ENCODE measurements around the gene ERP44. TPM values are rescaled to one million over a fixed set of nuclear protein-coding genes. Genes with fewer than 3 reads are reported as not detected.
"Not testable (repeated sequence)": the region's sequence is repeated elsewhere in the genome, so short reads cannot be mapped to it uniquely, and the experiment has no call there.

ERP44 gene
- total RNA-seq, 1 donor from 2014 or later = 21.3 TPM

DNA sequence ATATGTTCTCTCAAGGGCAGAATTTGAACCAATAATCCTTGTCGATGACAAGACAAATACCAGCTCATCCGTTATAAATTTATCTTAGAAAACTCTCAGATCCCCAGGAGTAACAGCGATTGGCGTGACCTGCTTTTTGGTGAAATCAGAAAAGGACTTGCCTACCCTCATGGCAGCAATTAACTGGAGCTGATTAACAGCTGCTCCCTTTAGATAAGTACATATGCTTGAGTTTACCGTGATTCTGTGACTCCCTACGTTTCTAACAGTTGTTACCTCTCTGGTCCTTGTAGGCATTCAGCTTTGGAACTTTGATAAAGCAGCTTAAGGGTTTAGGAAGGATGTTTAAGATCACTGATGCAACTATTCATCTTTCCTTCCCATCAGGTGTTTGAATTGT lies 2.8 kb upstream of the ERP44 start:
- no peak for DNase-seq (ENCODE audit: low spot score)

DNA sequence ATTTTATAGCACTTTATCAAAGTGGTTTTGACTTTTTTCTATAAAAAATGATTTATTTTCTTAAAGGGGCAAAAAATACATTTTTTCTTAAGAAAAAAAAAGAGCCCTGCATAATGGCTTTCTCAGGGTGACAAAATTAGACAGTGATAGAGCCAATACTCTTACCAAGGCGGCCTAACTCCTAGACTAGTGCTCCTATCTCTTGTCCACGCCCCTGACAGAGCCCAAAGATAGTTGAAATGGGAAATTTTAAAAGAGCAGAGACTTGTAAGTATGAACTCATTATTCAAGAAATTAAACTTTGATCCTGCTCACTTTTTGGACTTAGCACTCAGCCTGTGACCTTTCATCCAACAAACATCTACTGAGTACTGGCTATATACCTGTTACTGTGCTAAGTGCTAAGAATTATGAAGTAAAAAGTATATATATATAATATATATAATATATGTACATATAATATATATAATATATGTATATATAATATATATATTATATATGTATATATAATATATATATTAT lies 1.4 kb upstream of the ERP44 start:
- DNase-seq (ENCODE audit: low spot score) = no peak

DNA sequence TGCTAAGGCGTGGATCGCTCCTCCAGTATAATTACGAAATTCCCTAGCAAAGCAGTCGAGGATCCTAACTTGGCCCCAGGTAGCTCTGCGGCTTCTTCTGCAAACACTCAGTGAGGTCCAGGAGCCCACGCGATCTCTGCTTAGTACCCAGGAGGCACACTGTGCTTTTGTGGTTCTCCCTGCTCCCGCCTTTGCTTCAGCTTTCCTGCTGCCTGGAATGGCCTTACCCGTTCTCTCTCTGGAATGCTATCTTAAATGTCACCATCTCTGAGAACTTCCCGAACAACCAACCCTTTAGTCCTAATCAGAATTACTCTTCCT lies 882 bp upstream of the ERP44 start:
- no peak for DNase-seq (ENCODE audit: low spot score)

DNA sequence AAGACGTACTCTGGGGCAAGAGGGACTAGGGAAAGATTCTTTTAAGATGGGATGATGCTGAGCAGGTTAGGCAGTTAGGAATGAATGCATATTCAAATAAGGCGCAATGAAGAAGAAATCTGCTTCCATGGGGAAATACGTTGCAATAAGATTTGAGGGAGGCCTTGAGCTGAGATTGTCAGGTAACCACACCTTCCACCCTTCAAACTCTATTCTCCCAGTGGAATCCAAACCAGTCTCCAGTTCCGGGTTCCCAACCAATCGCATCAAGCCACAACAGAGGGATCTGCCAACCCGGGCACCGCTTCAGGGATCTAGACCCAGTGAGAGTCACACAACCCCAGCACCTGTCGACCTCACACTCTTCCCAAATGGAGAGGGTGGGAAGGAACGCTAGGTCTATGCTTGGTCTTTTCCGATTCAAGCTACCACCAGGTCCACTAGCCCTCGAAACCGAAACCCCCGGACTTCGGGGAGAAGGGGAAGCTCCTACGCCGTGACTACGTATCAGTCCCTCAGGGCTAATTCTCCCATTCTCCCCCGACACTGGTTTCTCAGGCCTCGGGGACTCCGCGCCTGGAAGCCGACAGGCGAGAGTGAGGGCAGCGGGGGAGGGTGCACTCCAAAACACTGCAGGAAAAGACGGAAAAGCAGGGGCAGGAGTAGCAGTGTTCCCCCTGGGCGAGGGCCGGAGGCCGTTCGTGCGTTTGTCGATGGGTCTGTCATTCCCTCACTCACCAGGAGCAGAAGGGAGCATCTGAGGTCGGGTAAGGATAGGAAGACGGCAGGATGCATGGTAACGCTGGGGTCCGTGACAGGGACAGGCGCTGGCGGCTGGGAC lies 534 bp downstream of the ERP44 start:
- DNase-seq (ENCODE audit: low spot score) = no peak

DNA sequence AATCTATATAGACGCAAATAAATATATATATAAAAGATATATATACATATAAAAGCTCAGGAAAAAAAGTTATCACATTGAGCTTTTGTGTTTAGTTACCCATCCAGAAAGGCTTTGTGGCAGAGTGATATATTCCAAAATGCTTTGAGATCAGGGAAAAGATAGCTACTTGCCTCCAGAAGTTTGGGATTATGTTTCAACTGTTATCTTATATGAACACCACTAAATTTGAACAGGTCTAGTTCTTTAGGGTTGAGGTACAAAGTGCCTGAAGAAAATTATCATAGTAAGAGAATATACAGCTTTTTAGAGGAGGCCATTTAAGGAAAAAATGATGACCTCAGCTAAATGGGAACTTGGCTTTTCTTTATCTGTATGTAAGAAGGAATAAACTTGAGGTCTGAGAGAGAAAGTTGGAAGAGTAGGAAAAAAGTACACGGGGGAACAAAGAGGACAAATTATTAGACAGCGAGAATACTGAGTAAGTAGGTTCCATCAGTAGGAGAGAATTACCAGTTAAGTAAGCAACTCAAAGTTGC lies 2.4 kb downstream of the ERP44 start:
- DNase-seq (ENCODE audit: low spot score) = no peak

DNA sequence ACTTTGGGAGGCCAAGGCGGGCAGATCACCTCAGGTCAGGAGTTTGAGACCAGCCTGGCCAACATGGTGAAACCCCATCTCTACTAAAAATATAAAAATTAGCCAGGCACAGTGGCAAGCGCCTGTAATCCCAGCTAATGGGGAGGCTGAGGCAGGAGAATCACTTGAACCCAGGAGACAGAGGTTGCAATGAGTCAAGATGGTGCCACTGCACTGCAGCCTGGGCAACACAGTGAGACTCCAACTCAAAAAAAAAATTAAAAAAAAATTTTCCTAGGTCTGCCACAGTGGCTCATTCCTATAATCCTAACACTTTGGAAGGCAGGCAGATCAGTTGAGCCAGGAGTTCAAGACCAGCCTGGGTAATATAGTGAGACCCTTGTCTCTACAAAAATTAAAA lies 4.4 kb downstream of the ERP44 start:
- not testable (repeated sequence) for DNase-seq (ENCODE audit: low spot score)

DNA sequence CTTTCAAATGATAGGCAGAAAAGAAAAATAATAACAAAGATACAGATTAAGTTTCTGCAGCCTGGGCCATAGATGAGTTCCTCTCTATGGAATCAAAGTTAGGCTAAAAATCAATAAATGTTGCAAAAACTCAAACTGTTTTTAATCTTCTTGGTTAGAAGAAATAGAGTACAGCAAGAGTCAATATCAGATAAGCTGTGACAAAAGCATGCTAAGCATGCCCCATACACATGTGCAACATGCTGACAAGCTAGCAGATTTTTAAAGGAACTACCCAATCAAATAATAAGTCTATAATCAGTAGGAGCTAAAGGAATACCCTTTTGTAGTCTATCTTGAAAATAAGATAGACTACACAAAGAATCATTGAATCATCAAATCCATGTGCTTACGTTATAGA lies 6.7 kb downstream of the ERP44 start:
- DNase-seq (ENCODE audit: low spot score) = no peak

DNA sequence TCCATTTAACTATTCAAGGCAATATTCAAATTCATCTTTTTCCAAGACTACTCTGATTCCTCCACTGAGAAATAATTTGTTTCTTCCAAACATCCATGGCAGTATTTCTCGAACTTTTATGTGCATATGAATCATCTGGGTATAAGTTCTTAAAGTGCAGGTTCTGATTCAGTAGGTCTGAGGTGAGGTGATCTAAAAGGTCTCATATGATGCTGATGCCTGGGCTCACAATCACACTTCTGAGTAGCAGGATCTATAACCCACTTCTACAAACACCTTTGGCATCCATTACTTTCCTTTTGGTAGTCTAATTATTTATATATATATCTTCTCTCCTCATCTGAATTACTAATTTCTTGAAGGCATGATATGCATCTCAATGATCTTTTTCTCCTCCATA lies 7.2 kb downstream of the ERP44 start:
- no peak for DNase-seq (ENCODE audit: low spot score)

DNA sequence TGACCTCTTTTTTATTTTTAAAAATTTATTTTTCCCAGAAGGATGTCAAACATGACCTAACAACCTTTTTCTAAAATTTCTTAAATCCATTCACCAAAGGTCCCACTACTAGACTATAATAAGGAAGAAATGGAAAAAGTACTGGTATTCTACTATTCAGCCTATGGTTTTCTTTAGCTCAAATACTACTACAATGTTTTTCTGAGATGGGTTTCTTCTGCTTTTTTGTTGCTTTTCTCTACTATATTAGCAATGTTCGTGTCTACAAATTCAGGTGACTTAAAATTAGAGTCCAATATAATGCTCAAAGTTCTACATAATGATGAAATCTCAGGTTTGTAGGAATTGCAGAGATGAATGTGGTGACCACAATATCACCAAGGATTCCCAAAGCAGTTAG lies 7.9 kb downstream of the ERP44 start:
- DNase-seq (ENCODE audit: low spot score) = no peak

DNA sequence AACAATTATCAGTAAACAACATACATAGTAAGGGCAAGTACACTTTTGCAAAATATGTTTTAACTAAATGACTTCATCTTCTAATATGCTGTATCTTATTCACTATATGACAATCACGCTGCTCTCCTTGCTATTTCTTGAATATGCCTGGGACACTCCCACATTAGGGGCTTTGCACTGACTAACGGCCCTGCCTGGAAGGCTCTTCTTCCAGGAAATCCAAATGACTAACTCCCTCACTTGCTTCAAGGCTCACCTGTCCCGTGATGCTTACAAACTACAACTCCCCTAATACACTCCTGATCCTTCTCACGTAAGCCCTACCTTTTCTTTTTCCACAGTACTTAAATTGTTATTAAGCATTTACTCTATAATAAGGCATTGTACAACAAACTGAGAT lies 10.6 kb downstream of the ERP44 start:
- no peak for DNase-seq (ENCODE audit: low spot score)

DNA sequence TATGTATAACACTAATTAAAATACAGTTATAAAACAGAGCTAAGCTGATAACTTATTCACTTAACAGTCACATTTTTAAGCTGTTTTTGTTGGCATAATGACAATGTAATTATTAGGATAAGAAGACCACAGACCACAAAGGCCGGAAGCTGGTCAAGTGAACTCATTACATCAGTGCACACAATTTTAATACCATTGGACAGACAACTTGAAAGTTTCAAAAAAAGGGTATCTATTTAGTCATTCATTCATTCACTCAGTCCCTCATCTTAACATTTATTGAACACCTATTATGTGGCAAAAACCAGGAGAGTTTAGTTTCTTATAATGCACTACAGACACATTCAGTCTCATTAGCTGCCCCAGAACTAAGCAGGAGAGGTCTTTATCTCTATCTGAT lies 11.6 kb downstream of the ERP44 start:
- no peak for DNase-seq (ENCODE audit: low spot score)

DNA sequence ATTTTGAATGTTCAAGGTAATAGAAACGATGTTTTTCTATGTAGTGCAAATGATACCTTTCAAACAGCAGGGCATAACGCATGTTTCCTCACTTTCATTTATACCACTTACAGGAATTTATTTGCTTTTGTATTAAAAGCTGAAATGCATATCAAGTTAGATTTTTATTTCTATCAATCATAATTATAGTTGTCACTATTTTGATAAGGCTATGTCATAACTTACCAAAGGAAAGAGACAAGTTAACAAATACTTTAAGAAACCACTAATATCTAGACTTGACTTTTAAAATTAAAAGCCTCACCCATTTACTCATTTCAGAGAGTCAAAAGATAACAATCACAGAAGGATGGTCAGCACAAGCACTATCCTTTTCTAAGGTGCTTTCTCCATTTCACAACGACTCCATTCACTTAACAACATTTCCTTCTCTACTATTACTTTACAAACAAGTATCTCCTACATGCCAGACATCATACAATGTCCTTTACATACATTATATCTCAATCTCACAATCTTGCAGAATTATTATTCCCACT lies 12.6 kb downstream of the ERP44 start:
- DNase-seq (ENCODE audit: low spot score) = no peak

DNA sequence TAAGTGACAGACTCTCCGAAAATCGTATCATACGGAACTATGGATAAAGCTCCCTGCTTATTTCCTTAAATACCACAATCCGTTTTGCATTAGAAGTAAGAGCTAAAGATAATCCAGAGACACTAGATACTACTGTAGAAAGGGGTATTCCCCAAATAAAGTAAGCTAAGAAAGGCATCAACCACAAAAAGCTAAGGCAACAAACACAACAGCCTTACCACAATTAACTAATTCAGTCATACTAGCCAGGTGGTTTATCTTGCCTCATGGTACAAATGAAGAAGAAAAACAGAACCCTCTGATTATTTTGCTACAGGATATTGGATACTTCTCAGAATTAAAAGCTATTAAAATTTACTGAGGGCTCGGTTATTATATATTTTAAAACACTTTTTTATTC lies 14.1 kb downstream of the ERP44 start:
- DNase-seq (ENCODE audit: low spot score) = no peak

DNA sequence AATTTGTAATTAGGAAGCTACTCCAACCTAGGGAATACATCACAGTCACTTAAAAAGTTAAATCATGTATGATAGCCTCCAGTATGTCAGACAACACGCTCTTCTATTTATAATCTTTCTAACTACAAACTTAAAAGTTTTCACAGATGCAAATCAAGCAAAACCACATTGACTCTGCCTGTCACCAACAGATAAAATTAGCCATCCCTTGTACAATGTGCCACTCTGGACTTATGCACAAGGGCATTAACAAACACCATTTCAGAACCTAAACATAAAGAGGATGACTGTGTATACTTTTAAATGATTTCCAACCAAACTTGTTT lies 14.7 kb downstream of the ERP44 start:
- no peak for DNase-seq (ENCODE audit: low spot score)

DNA sequence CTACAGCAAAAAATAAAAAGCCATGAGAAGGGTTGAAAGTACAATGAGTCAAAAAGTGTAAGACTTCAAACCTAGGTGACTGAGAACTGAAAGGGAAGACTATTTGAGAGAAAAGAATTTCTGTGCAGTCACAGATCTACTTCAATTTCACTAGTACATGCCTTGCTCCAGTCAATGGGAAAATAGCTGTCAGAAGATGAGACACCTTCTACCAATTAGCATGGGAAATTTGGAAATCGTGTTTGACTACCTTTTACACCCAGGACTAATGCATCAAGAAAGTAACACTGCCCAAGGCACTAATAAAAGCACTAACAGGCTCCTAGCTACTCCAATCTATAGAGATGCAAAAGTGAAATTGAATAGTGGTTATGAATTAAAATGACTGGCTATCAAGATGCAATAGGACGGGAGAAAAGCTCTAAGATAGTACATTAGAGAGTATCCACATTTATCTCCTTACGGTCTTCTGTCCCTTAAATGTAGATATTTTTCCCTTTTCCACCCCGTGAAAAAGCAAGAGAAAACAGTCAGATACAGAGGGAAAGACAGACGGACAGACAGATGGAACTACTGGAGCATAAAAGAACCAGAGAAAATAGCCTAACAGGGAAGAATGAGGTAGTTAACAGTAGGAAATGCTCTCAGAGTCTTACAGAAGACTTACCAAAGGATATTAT lies 15.2 kb downstream of the ERP44 start:
- DNase-seq (ENCODE audit: low spot score) = no peak

DNA sequence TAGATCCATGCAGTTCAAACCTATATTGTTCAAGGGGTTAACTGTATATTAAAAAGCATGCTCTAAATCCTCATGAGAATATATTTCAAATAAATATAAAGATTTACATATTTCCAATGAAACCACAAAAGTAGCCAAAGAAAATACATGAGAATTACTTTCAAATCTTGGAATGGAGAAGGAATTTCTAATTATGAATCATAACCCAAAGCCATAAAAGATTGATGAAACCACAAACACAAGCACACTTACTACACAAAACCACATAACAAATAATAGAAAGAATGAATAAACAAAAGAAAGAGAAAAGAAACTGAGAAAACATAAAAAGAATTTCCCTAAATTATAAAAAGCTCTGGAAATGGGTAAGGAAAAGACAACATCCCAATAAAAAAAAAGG lies 16.0 kb downstream of the ERP44 start:
- no peak for DNase-seq (ENCODE audit: low spot score)

DNA sequence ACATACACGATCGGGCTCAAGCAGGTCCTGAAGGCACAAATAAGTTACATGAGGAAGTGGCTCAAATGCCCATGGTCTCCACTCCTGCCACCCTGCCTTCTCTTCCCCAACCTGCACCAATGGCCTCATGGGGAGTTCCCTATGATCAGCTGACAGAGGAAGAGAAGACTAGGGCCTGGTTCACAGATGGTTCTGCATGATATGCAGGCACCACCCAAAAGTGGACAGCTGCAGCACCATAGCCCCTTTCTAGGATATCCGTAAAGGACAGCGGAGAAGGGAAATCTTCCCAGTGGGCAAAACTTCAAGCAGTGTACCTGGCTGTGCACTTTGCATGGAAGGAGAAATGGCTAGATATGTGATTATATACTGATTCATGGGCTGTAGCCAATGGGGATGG lies 22.5 kb downstream of the ERP44 start:
- DNase-seq (ENCODE audit: low spot score) = not testable (repeated sequence)

DNA sequence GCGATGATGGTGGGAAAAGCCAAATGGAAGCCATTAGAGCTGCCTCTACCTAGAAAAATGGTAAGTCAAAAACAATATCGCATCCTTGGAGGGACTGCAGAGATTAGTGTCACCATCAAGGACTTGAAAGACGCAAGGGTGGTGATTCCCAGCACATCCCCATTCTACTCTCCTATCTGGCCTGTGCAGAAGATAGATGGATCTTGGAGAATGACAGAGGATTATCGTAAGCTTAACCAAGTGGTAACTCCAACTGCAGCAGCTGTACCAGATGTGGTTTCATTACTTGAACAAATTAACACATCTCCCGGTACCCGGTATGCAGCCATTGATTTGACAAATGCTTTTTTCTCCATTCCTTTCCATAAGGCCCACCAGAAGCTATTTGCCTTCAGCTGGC lies 23.8 kb downstream of the ERP44 start:
- no peak for DNase-seq (ENCODE audit: low spot score)

DNA sequence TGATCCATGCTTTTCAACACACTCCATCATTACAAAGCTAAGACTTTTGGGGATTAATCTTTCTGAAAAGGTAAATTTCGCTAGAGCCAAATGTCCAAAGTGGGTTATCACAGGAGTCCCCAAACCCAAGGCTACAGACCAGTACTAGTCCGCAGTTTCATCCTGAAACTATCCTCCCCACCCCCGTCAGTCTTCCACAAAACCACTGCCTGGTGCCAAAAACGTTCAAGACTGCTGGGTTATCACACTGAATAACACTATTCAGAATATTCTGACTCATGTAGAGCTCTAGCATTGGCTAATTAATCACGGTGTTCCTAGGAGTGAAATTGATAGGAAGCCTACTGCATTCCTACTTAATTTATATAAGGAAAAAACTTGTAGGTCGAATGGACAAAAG lies 24.7 kb downstream of the ERP44 start:
- no peak for DNase-seq (ENCODE audit: low spot score)

DNA sequence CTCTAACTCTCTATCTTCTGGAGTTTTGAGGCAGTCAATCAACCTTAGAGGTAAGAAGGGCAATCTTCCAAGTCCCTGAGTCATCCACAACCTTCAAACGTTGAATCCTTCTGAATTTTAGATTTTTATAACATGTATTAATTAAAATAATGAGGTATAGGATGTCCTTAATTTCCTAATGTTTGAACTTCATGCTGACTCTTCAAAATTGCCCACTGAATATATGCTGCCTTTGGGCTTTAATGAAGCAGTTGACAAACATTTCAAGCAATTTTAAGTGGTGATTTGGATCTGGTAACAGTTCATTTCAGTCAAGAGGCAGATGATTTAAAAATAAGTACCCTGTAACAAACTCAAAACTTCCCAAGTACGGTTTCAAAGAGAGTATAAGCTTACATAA lies 26.0 kb downstream of the ERP44 start:
- no peak for DNase-seq (ENCODE audit: low spot score)

DNA sequence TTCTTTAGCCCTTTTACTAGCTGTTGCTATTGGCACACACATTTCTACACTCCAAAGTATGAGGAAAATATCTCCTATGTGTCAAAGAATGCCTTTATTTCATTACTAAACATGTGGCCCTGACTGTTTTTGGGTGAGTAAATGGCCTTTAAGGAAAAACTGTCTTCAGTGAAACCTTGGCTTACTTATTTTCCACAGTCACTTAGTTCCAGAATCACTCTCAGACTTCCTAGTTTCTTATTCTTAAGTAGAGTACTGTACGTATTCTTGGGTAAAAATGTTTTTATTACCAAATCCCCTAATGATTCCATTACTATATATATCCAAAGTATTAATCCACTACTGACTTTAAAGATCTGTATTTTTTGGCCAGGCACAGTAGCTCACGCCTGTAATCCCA lies 27.5 kb downstream of the ERP44 start:
- no peak for DNase-seq (ENCODE audit: low spot score)

Data from mesenteric fat pad (tissue), 1 donor.